ENCODE data around the gene SMAD4. TPM values are rescaled to one million over a fixed set of nuclear protein-coding genes. Genes with fewer than 3 reads are reported as not detected.
A peak's percentile ranks its signal among the peaks of the same experiment; 100 is the strongest.

The SMAD4 gene
- polyA plus RNA-seq, 2 of the 4 experiments (the other 2 are of a cell fraction): 52.1 to 107 TPM

DNA sequence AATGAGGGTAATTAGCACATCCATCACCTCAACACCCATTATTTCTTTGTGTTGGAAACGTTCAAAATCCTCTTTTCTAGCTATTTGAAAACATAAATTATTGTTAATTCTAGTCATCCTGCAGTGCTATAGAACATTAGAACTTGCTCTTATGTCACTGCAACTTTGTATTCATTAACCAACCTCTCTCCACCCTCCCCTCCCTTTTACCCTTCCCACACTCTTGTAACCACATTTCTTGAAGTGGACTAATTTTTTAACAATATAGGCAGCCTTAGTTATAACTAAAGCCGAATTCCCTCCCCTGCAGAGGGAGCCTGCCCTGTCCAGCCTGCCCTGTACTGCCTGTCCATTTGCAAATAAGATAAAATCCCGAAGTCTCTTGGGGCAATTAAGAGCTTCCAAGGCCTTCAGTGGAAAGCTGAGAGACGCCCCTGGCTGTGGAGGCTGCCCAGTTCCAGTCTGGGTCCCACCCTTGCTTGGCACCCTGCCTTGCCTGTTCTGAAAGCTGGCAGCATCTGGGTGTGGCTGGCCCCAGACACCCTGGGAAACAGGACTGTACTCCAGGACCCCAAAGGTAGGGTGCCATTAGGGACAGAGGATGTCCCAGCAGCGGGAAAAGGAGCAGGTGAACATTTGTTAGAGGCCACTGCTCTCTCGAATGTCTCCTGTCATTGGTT is 102.4 kb downstream of the SMAD4 start (continued):
- no peak for TF ChIP-seq ZNF302 (CRISPR knock-in tag; IDR thresholded peaks at IDR 0.05)

DNA sequence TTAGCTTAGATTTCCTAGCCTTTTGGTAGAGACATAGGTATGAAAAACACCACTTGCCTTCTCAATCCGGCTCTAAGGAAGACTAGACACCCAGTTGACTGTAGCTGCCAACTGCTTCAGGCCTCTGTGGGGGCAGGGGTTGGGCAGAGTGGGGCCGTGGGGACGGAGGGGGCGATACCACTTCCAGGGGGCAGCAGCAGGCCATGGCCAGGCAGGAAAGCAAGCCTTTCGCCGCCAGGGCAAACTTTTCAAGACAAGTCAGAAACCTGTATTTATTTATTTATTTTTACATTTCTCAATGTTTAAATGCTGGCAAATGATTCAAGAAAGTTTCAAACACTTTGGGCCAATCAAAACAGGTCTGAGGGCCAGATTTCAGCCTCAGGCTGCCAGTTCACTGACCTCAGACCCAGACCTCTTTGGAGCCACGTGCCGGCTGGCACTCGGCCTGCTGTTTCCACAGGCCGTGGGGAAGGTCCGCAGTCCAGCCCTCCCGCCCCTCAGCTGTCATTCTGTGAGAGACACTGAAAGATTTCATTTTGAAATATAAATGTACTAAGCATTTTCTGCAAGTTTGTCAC is 103.7 kb downstream of the SMAD4 start:
- H3K4me1 ChIP-seq: peaks cover 45% of the 10 kb centered on the region; the same call in 2 of the 3 replicates
- H3K27ac ChIP-seq: peak overlapping the region in 1 of 2 experiments; percentile 40; a peak in 2 of 6 replicates
- ATAC-seq (no peak), DNase-seq (ENCODE audit: low read depth in 1 of 2, low spot score in 1 of 2) (no peak), FAIRE-seq (no peak)
- 58% methylated on average over 12 of the region's 12 CpGs for WGBS (ENCODE audit: missing lambda C conversion rate)
- TF ChIP-seq RFX5 (IDR thresholded peaks at IDR 0.05) (no peak), CHD4 (IDR thresholded peaks at IDR 0.05; ENCODE audit: borderline replicate concordance) (no peak)
- TF ChIP-seq, protein P1, sequence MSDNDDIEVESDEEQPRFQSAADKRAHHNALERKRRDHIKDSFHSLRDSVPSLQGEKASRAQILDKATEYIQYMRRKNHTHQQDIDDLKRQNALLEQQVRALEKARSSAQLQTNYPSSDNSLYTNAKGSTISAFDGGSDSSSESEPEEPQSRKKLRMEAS (IDR thresholded peaks at IDR 0.05): peak; percentile 38; the same call in 1 of the 2 replicates
- ChIA-PET CTCF (interaction anchor here (1.4 to 1.6 kb wide), 2 partner anchors 23 to 33 kb away, joined by 3 to 8 read pairs; no protein-coding TSS in a partner anchor), POLR2A (interaction anchor here (2.0 kb wide), 1 partner anchor 64 kb away, joined by 10 read pairs; the partner anchor contains the start of gene MEX3C)
- no peaks in the 10 kb centered on the region for H3K9me3 ChIP-seq
- H3K4me2 ChIP-seq: peak overlapping the region; percentile 30; the same call in 2 of the 3 replicates
- H3K4me3 ChIP-seq: no peak overlapping the region

Other genes with a start within 250 kb of the SMAD4 start
- gene MRO, start 210.2 kb upstream of the SMAD4 start, polyA plus RNA-seq (2011; rRNA removed): 0.28 and 0.39 TPM in 2 replicates
- gene MRO, start 210.2 kb upstream of the SMAD4 start, polyA plus RNA-seq (2017; fragmentation: RNase III; extraction: RNeasy Plus Mini Kit Qiagen cat#74134 plus additional on column Dnase treatment): 0.31 to 0.46 TPM (median 0.45 TPM) in 3 replicates
- gene ME2, start 151.1 kb upstream of the SMAD4 start, polyA plus RNA-seq (2011; rRNA removed): 72.2 and 88.0 TPM in 2 replicates
- gene ME2, start 151.1 kb upstream of the SMAD4 start, polyA plus RNA-seq (2017; fragmentation: RNase III; extraction: RNeasy Plus Mini Kit Qiagen cat#74134 plus additional on column Dnase treatment): 46.0 to 47.3 TPM (median 46.8 TPM) in 3 replicates
- gene ELAC1, start 62.2 kb upstream of the SMAD4 start, polyA plus RNA-seq (2011; rRNA removed): 6.0 and 6.6 TPM in 2 replicates
- gene ELAC1, start 62.2 kb upstream of the SMAD4 start, polyA plus RNA-seq (2017; fragmentation: RNase III; extraction: RNeasy Plus Mini Kit Qiagen cat#74134 plus additional on column Dnase treatment): 3.9 to 5.0 TPM (median 4.2 TPM) in 3 replicates
- 48.5 and 61.9 TPM in 2 replicates for gene MEX3C, start 167.5 kb downstream of the SMAD4 start, polyA plus RNA-seq (2011; rRNA removed)
- 16.7 to 18.5 TPM (median 17.2 TPM) in 3 replicates for gene MEX3C, start 167.5 kb downstream of the SMAD4 start, polyA plus RNA-seq (2017; fragmentation: RNase III; extraction: RNeasy Plus Mini Kit Qiagen cat#74134 plus additional on column Dnase treatment)